Stimulated activated naive CD8-positive, alpha-beta T cell treated with anti-CD3 and anti-CD28 coated beads, Interleukin-15, amount 100 ng/mL, for 72 hours (primary cell): ENCODE data around the gene CHEK1.
"Not testable (repeated sequence)": the region's sequence is repeated elsewhere in the genome, so short reads cannot be mapped to it uniquely, and the experiment has no call there.

Experiments
- ATAC-seq: fragments of 150-1000 bp; cut with Tn5 transposase; 2 replicates; pipeline ENCODE4 v1.10.0; 2021; ENCODE audit warnings: mild to moderate bottlenecking, moderate library complexity
- DNase-seq, 2 donors: peaks; one replicate each; pipeline ENCODE4 v3.0.0; 2021 to 2022
- H3K27ac Mint-ChIP-seq, 2 donors: one replicate each; pipeline ENCODE4 v1.8.0; 2022; ENCODE audit warnings: mild to moderate bottlenecking in 2 of 2, mixed read lengths in 2 of 2, moderate library complexity in 2 of 2
- H3K27me3 Mint-ChIP-seq: one replicate; pipeline ENCODE4 v1.8.0; 2022; ENCODE audit warnings: mixed read lengths
- H3K4me1 Mint-ChIP-seq: one replicate; pipeline ENCODE4 v1.8.0; 2022; ENCODE audit warnings: mild to moderate bottlenecking, mixed read lengths
- H3K4me3 Mint-ChIP-seq, 2 donors: one replicate each; pipeline ENCODE4 v1.8.0; 2022; ENCODE audit warnings: mild to moderate bottlenecking in 2 of 2, mixed read lengths in 2 of 2, moderate library complexity in 1 of 2
- H3K9me3 Mint-ChIP-seq, 2 donors: one replicate each; pipeline ENCODE4 v1.8.0; 2022; ENCODE audit warnings: mixed read lengths in 2 of 2

The CHEK1 gene

DNA sequence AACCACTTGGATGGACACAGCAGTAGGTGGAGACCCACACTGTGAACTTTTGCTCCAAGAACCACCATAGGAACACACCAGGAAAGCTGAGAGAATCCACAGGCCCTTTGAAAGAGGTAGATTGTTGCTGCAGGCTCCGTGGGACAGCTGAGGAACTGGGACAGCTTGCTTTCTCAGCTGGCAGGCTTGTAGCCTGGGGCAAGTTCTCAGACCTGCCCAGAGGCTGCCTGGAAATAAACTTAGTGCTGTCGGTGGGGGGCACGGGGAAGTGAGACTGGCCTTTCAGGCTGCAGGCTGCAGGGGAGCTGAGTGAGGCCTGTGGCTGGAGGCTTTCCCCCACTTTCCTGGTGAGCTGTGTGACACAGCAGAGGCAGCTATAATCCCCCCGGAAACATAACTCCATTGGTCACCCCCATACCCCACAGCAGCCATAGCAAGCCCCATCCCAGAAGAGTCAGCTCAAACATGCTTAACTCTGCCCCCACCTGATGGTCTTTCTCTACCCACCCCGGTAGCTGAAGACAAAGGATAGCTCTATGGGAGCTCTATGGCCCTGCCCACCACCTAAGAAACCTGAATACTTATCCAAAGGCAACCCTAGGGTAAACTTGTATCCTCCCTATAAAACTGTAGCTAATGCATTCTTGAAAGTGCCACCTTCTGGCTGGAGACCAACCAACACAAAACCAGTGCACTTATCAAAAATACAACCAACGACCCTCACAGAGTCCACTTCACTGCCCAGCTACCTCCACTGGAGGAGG lies 77.1 kb downstream of the CHEK1 start:
- no peak for ATAC-seq
- peaks cover 26% of the 10 kb centered on the region for H3K27me3 Mint-ChIP-seq

DNA sequence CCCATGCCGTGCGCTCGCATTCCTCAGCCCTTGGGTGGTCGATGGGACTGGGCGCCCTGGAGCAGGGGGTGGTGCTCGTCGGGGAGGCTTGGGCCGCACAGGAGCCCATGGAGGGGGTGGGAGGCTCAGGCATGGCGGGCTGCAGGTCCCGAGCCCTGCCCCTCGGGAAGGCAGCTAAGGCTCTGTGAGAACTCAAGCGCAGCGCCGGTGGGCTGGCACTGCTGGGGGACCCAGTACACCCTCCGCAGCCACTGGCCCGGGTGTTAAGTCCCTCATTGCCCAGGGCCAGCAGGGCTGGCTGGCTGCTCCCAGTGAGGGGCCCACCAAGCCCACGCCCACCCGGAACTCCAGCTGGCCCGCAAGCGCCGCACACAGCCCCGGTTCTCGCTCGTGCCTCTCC lies 79.7 kb downstream of the CHEK1 start:
- not testable (repeated sequence) for H3K9me3 Mint-ChIP-seq, H3K4me1 Mint-ChIP-seq, ATAC-seq

More for the DNA sequence above, 77.1 kb downstream of the CHEK1 start:
- Mint-ChIP-seq H3K27ac (no peak overlapping the region), H3K4me1 (no peaks in the 10 kb centered on the region), H3K9me3 (no peaks in the 10 kb centered on the region), H3K4me3 (no peak overlapping the region)
- no peak for DNase-seq

DNA sequence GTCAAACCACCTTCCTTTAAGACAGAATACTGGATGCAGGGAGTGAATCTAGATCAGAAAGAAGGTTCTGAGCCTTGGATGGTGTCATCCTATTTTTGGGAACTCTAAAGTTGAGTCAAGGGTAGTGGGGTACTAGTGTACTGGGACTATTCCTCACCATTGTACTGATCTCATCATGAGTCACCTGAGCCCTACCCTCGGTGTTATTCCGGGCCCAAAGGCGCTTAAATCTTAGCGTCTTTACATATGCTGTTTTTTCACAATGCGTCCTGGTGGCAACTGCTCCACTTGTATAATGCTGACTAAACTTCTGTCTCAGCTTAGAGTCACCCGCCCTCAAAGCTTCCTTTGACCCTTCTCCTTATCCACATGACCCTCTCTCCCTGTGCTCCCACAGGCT lies 95.8 kb downstream of the CHEK1 start:
- no peak overlapping the region for H3K4me3 Mint-ChIP-seq
- H3K27ac Mint-ChIP-seq = no peak overlapping the region
- no peaks in the 10 kb centered on the region for H3K9me3 Mint-ChIP-seq
- peaks cover 33% of the 10 kb centered on the region for H3K27me3 Mint-ChIP-seq
- no peak for ATAC-seq
- no peaks in the 10 kb centered on the region for H3K4me1 Mint-ChIP-seq
- DNase-seq = no peak

More for the DNA sequence above, 79.7 kb downstream of the CHEK1 start:
- DNase-seq, H3K4me3 Mint-ChIP-seq, H3K27ac Mint-ChIP-seq: not testable (repeated sequence)
- H3K27me3 Mint-ChIP-seq = peaks cover 38% of the 10 kb centered on the region

DNA sequence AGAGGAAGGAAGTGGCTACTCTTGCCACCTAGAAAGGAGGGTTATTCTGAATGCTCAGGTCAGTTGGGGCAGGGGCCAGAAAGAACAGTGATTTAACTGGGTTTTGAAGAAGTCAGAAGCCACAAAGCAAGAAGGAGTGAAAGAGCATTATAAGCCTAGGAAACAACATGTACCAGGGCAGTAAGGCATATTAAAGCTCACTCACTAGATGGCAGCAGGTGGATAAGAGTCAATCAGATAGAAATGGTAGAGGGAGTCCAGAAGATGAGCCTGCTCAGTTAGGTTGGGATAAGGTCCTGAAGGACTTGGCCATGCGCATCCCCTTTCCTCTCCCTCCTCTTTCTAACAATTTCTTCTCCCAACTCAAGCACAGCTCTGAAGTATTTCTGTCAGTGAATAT lies 99.2 kb downstream of the CHEK1 start:
- Mint-ChIP-seq H3K4me3 (no peak overlapping the region), H3K4me1 (no peaks in the 10 kb centered on the region), H3K9me3 (no peaks in the 10 kb centered on the region), H3K27me3 (peaks cover 31% of the 10 kb centered on the region), H3K27ac (no peak overlapping the region)
- DNase-seq = no peak
- no peak for ATAC-seq
